GM13976 (cell line): ENCODE results near the gene NQO2.

ENCODE experiments used
- DNase-seq: peaks from one replicate; pipeline ENCODE4 v3.0.0; 2012; ENCODE audit warnings: low spot score
- in situ Hi-C: fragments of 300-500 bp; cut with MboI; formaldehyde crosslinking; loops from one replicate; pipeline ENCODE4 v1.12.0; 2022; ENCODE audit warnings: low sequenced_read_pairs, mixed read lengths, inconsistent platforms; ENCODE audit not compliant: unreplicated experiment
- TF ChIP-seq, protein P1 (sequence below): IDR thresholded peaks from 2 replicates; pipeline ENCODE4 v1.5.1; 2012; ENCODE audit warnings: borderline replicate concordance, mild to moderate bottlenecking; ENCODE audit not compliant: insufficient read depth; ENCODE audit errors: extremely low read depth, missing control alignments, control extremely low read depth

NQO2 gene

DNA sequence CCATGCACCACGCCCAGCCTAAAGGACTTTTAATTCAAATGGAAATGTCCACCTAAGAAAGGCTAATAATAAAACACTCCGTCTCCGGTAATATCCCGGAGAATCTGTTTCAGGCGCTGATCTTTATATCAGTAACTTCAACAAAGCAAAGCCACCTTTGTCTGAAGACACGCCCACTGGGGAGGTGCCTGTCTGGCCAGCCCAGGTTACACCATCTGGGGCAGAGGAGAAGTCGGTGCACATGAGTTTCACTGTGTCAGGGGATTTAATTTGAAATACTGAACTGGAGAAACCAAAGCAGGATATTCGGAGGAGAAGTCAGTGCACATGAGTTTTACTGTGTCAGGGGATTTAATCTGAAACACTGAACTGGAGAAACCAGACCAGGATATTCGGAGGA lies 37.7 kb upstream of the NQO2 start:
- TF ChIP-seq, protein P1, sequence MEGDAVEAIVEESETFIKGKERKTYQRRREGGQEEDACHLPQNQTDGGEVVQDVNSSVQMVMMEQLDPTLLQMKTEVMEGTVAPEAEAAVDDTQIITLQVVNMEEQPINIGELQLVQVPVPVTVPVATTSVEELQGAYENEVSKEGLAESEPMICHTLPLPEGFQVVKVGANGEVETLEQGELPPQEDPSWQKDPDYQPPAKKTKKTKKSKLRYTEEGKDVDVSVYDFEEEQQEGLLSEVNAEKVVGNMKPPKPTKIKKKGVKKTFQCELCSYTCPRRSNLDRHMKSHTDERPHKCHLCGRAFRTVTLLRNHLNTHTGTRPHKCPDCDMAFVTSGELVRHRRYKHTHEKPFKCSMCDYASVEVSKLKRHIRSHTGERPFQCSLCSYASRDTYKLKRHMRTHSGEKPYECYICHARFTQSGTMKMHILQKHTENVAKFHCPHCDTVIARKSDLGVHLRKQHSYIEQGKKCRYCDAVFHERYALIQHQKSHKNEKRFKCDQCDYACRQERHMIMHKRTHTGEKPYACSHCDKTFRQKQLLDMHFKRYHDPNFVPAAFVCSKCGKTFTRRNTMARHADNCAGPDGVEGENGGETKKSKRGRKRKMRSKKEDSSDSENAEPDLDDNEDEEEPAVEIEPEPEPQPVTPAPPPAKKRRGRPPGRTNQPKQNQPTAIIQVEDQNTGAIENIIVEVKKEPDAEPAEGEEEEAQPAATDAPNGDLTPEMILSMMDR, result no peak
- in situ Hi-C loops, result no loop called here
- no peak for DNase-seq

DNA sequence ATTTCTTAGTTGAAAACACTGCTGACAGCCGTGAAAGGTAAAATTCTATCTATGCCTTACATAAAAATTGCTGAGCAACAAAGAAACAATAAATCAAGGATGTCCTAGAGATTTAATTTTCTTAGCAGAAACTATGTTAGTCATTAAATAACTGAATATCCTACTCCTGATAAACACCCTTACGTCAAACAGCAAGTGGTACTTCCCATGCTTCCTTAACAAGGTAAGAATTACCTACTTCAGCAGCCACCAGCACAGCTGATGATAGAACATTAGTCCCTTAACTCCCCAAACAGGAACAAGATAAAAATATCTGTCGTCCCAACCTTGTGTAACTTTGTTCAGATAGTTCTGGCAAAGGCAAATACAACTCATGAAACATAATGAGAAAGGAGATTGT lies 37.1 kb upstream of the NQO2 start:
- in situ Hi-C loops, result no loop called here
- TF ChIP-seq, protein P1, result no peak
- DNase-seq, result no peak

DNA sequence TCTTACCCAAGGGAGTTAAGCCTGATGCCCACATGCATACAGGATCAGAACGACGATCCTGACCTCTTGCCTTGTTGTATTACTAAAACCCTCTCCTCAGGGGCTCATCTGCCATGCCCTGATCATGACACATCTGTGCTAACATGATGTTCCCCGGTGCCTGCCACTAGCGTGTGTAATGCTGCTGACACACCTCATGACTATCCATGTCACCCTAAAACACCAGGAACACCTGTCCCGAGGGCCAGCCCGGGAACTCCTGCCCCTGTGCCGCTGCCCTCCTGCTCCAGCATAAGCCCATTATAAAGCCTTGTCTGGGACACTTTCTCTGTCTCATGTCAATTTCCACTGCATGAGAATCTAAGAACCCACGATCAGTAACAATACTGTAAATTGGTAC lies 35.9 kb upstream of the NQO2 start:
- TF ChIP-seq, protein P1, result no peak
- in situ Hi-C loops, result no loop called here
- DNase-seq, result no peak

DNA sequence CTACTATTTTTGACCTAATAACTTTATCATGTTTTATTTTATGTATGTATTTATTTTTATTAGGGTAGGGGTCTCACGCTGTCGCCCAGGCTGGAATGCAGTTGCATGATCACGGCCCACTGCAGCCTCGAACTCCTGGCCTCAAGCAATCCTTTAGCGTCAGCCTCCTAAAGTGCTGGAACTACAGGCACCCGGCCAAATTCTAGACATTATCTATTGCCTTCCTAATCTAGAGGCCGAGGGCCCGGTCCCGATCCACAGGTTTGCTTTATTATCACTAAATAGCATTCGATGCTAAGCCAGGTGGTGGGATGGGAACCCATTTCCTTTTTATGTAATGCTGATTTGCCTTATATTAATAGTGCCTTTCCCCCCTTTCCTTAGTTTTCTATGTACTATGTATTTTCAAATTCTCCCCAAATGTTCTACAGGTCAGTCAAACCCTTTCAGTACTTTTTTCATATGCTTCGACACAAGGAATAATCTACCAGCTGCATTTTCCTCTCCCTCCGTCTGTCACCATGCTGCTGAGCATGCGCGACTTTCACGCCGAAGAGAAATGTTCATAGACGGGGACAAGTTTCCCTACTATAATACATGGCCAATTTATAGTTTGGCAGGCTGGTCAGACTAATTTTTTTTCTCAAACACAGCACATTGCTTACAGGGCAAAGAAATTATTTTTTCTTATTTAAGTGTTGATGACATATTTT lies 34.7 kb upstream of the NQO2 start:
- DNase-seq, result no peak
- in situ Hi-C loops, result no loop called here
- TF ChIP-seq, protein P1, result no peak

DNA sequence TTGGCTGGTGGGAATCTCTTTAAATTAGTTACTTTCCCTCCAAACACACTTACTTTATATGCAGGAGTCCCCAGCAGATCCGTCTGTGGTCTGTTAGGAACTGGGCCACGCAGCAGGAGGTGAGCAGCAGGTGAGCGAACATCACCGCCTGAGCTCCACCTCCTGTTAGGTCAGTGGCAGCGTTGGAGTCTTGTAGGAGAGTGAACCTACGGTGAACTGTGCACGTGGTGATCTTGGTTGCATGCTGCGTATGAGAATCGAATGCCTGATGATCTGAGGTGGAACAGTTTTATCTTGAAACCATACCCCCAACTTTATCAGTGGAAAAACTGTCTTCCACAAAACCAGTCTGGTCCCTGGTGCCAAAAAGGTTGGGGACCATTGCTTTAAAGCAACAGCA lies 33.3 kb upstream of the NQO2 start:
- no peak for DNase-seq
- in situ Hi-C loops, result no loop called here
- TF ChIP-seq, protein P1, result no peak

DNA sequence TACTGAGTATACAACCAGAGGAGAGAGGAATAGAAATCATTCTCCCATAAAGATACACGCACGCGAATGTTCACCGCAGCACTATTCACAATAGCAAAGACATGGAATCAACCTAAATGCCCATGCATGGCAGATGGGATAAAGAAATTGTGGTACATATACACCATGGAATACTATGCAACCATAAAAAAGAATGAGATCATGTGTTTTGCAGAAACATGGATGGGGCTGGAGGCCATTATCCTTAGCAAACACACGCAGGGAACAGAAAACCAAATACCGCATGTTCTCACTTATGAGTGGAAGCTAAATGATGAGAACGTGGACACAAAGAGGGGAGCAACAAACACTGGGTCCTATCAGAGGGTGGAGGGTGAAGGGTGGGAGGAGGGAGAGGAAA lies 31.8 kb upstream of the NQO2 start:
- in situ Hi-C loops, result no loop called here
- DNase-seq, result no peak
- TF ChIP-seq, protein P1, result no peak
